GM19397 (cell line): Measurements from ENCODE around the gene TFEB.

Experiments
- ATAC-seq: cut with Tn5 transposase; IDR thresholded peaks from one replicate; pipeline ENCODE4 v1.9.1; 2021; ENCODE audit warnings: mild to moderate bottlenecking, moderate library complexity; ENCODE audit not compliant: unreplicated experiment

The TFEB gene

GRCh38 chr6:41655176-41655575 lies 80.2 kb downstream of the TFEB start:
- no peak for ATAC-seq

GRCh38 chr6:41654698-41655151 lies 80.7 kb downstream of the TFEB start:
- ATAC-seq: no peak

- ATAC-seq: no peak
Observed at GRCh38 chr6:41654151-41654697, 81.2 kb downstream of the TFEB start.

GRCh38 chr6:41653691-41654090 lies 81.7 kb downstream of the TFEB start:
- no peak for ATAC-seq

GRCh38 chr6:41652866-41653652 lies 82.3 kb downstream of the TFEB start:
- ATAC-seq: no peak

- no peak for ATAC-seq
Observed at GRCh38 chr6:41651962-41652657, 83.3 kb downstream of the TFEB start.

- no peak for ATAC-seq
Observed at GRCh38 chr6:41651246-41651961, 84.0 kb downstream of the TFEB start.

GRCh38 chr6:41650120-41650519 lies 85.3 kb downstream of the TFEB start:
- ATAC-seq: no peak

- no peak for ATAC-seq
Observed at GRCh38 chr6:41649596-41649995, 85.8 kb downstream of the TFEB start.

- no peak for ATAC-seq
Observed at GRCh38 chr6:41648921-41649320, 86.5 kb downstream of the TFEB start.

GRCh38 chr6:41648070-41648585 lies 87.3 kb downstream of the TFEB start:
- no peak for ATAC-seq

- no peak for ATAC-seq
Observed at GRCh38 chr6:41647061-41647511, 88.3 kb downstream of the TFEB start.

GRCh38 chr6:41646026-41646795 lies 89.2 kb downstream of the TFEB start:
- no peak for ATAC-seq

- ATAC-seq: no peak
Observed at GRCh38 chr6:41645007-41645618, 90.3 kb downstream of the TFEB start.

GRCh38 chr6:41644297-41644879 lies 91.0 kb downstream of the TFEB start:
- ATAC-seq: no peak

GRCh38 chr6:41643899-41644269 lies 91.5 kb downstream of the TFEB start:
- no peak for ATAC-seq

GRCh38 chr6:41642960-41643898 lies 92.2 kb downstream of the TFEB start:
- no peak for ATAC-seq
